ENCODE data around the gene ABCA4. TPM values are rescaled to one million over a fixed set of nuclear protein-coding genes. Genes with fewer than 3 reads are reported as not detected.

ABCA4 gene
- total RNA-seq, 1 donor from 2014 or later = 1.2 TPM

- Histone ChIP-seq H3K9me3 (ENCODE audit: low read depth) (no peaks in the 10 kb centered on the region), H3K79me2 (ENCODE audit: low read depth) (no peaks in the 10 kb centered on the region), H3K36me3 (no peaks in the 10 kb centered on the region), H4K20me1 (ENCODE audit: low read depth) (no peaks in the 10 kb centered on the region), H2AFZ (replicated peaks) (no peak overlapping the region), H3K27ac (no peak overlapping the region), H3K9ac (no peak overlapping the region), H3K4me2 (no peak overlapping the region), H3K4me1 (peaks cover 22% of the 10 kb centered on the region), H3K27me3 (peaks cover 92% of the 10 kb centered on the region), H3F3A (ENCODE audit: low read depth) (peaks cover 14% of the 10 kb centered on the region), H3K4me3 (no peak overlapping the region)
- Mint-ChIP-seq H3K27ac (peak overlapping the region; percentile 27), H3K4me1 (peaks cover 26% of the 10 kb centered on the region), H3K36me3 (no peaks in the 10 kb centered on the region), H3K4me3 (no peak overlapping the region), H3K27me3 (ENCODE audit: insufficient read depth, low read depth) (peaks cover 1% of the 10 kb centered on the region), H3K9me3 (peaks cover 1% of the 10 kb centered on the region)
- TF ChIP-seq EZH2 (IDR thresholded peaks at IDR 0.05) = no peak
- TF ChIP-seq CTCF (IDR thresholded peaks at IDR 0.05) = no peak
- no peak for TF ChIP-seq EZH2phosphoT487 (IDR thresholded peaks at IDR 0.05)
- no peak for DNase-seq (ENCODE audit: low spot score)
Measured at GRCh38 chr1:94069919-94070285, 51.0 kb downstream of the ABCA4 start.

- no peak overlapping the region for H3K27ac ChIP-seq
- H3K9me3 Mint-ChIP-seq = peaks cover under 1% of the 10 kb centered on the region
- H3K4me3 ChIP-seq = no peak overlapping the region
- H3K4me2 ChIP-seq = peak overlapping the region; percentile 53
- peaks cover 1% of the 10 kb centered on the region for H3K27me3 Mint-ChIP-seq (ENCODE audit: insufficient read depth, low read depth)
- peak overlapping the region; percentile 4 for H2AFZ ChIP-seq (replicated peaks)
- peaks cover 14% of the 10 kb centered on the region for H3F3A ChIP-seq (ENCODE audit: low read depth)
- H4K20me1 ChIP-seq (ENCODE audit: low read depth) = no peaks in the 10 kb centered on the region
- no peaks in the 10 kb centered on the region for H3K36me3 ChIP-seq
- H3K9me3 ChIP-seq (ENCODE audit: low read depth) = no peaks in the 10 kb centered on the region
- no peaks in the 10 kb centered on the region for H3K36me3 Mint-ChIP-seq
- TF ChIP-seq EZH2phosphoT487 (IDR thresholded peaks at IDR 0.05) = no peak
- H3K27ac Mint-ChIP-seq = peak overlapping the region; percentile 27
- H3K27me3 ChIP-seq = peaks cover 91% of the 10 kb centered on the region
- no peaks in the 10 kb centered on the region for H3K79me2 ChIP-seq (ENCODE audit: low read depth)
- no peak overlapping the region for H3K4me3 Mint-ChIP-seq
- H3K9ac ChIP-seq = no peak overlapping the region
- H3K4me1 ChIP-seq = peaks cover 22% of the 10 kb centered on the region
- peaks cover 26% of the 10 kb centered on the region for H3K4me1 Mint-ChIP-seq
- peak; percentile 54 for DNase-seq (ENCODE audit: low spot score)
Measured at GRCh38 chr1:94068999-94069918, 51.7 kb downstream of the ABCA4 start.

GRCh38 chr1:94068096-94068998 lies 52.6 kb downstream of the ABCA4 start:
- Histone ChIP-seq H4K20me1 (ENCODE audit: low read depth) (no peaks in the 10 kb centered on the region), H3K79me2 (ENCODE audit: low read depth) (no peaks in the 10 kb centered on the region), H3K9me3 (ENCODE audit: low read depth) (no peaks in the 10 kb centered on the region), H3K4me3 (no peak overlapping the region), H3K36me3 (no peaks in the 10 kb centered on the region), H3K4me2 (peak overlapping the region; percentile 53), H2AFZ (replicated peaks) (peak overlapping the region; percentile 4), H3K27me3 (peaks cover 98% of the 10 kb centered on the region), H3K4me1 (peaks cover 22% of the 10 kb centered on the region), H3K9ac (no peak overlapping the region), H3F3A (ENCODE audit: low read depth) (peaks cover 14% of the 10 kb centered on the region), H3K27ac (no peak overlapping the region)
- no peak for DNase-seq (ENCODE audit: low spot score)
- Mint-ChIP-seq H3K4me1 (peaks cover 34% of the 10 kb centered on the region), H3K4me3 (no peak overlapping the region), H3K27ac (no peak overlapping the region), H3K36me3 (peaks cover 2% of the 10 kb centered on the region), H3K9me3 (peaks cover 4% of the 10 kb centered on the region), H3K27me3 (ENCODE audit: insufficient read depth, low read depth) (peaks cover 5% of the 10 kb centered on the region)
- TF ChIP-seq CTCF (IDR thresholded peaks at IDR 0.05) (no peak), EZH2 (IDR thresholded peaks at IDR 0.05) (no peak)

All from neural progenitor cell (in vitro differentiated cells).